K562 (cell line): ENCODE results near the gene TESMIN. TPM values are rescaled to one million over a fixed set of nuclear protein-coding genes. Genes with fewer than 3 reads are reported as not detected.

Experiments
- ATAC-seq: fragments of 200-7000 bp; cut with Tn5 transposase; 3 replicates; pipeline ENCODE4 v1.9.1; 2020; ENCODE audit warnings: moderate library complexity
- BruUV-seq: library from RNA; stranded (reverse); fragments of 400-500 nt; replicated peaks from 2 replicates; lab custom pipeline; 2021; lab: Mats Ljungman, UMichigan
- CTCF ChIA-PET: fragments of 300-600 bp; formaldehyde crosslinking; extraction: SDS; loops from one replicate; lab custom pipeline; 2021; ENCODE audit warnings: low intra/inter-chr PET ratio; lab: Yijun Ruan, JAX
- POLR2A ChIA-PET: fragments of 300-600, 350-650 bp; sonication (Branson Sonifier 250); formaldehyde crosslinking; extraction: SDS; loops from one replicate; lab custom pipeline; 2021; ENCODE audit warnings: antibody characterized with exemption, inconsistent platforms; lab: Yijun Ruan, JAX
- DNase-seq, 4 experiments: peaks; one replicate each; pipeline versions ENCODE4 v3.0.0 to v3.0.0-alpha.2; 2011 to 2018; ENCODE audit warnings: low spot score in 3 of 4, mixed read lengths in 3 of 4; ENCODE audit errors: extremely low read depth in 1 of 4
- FAIRE-seq: peaks from 2 replicates; lab custom pipeline; 2011; peaks lifted over from hg19 to GRCh38; lab: Jason Lieb, UNC
- H2AFZ ChIP-seq: 2 replicates; pipeline ENCODE4 v1.6.0; 2011; ENCODE audit warnings: low read depth, low read length, control low read depth, inconsistent platforms
- H3K27ac ChIP-seq: fragments of 200-600 bp; 3 replicates; pipeline ENCODE4 v1.8.0; 2011; ENCODE audit warnings: low read depth, mild to moderate bottlenecking, control low read depth, inconsistent platforms, low read length, moderate library complexity, mixed read lengths; ENCODE audit errors: extremely low read depth
- H3K27me3 ChIP-seq, 2 experiments: fragments of 300-600 bp in 1 of 2; 2 replicates in 1 of 2; 3 replicates in 1 of 2; pipeline versions ENCODE4 v1.6.0 to v1.8.0; 2011; ENCODE audit warnings: inconsistent platforms in 2 of 2, low read length in 2 of 2, mild to moderate bottlenecking in 1 of 2, mixed read lengths in 1 of 2, moderate library complexity in 1 of 2; ENCODE audit not compliant: control insufficient read depth in 2 of 2, insufficient read depth in 2 of 2
- H3K36me3 ChIP-seq: fragments of 300-600 bp; 3 replicates; pipeline ENCODE4 v1.8.0; 2011; ENCODE audit warnings: mild to moderate bottlenecking, low read length, inconsistent platforms; ENCODE audit not compliant: control insufficient read depth, insufficient read depth
- H3K4me1 ChIP-seq, 2 experiments: fragments of 200-600 bp in 1 of 2; replicated peaks in 1 of 2; 2 replicates in 1 of 2; 3 replicates in 1 of 2; pipeline versions ENCODE4 v1.5.1 to v1.8.0; 2011; ENCODE audit warnings: inconsistent platforms in 2 of 2, low read length in 2 of 2, mild to moderate bottlenecking in 1 of 2, mixed read lengths in 1 of 2, moderate library complexity in 1 of 2; ENCODE audit not compliant: control insufficient read depth in 2 of 2, insufficient read depth in 2 of 2
- H3K4me2 ChIP-seq: 2 replicates; pipeline ENCODE4 v1.6.1; 2011; ENCODE audit warnings: low read length, control low read depth, inconsistent platforms, mixed read lengths; ENCODE audit not compliant: insufficient read depth
- H3K4me3 ChIP-seq: fragments of 200-600 bp; sonication (generic), shearing (Covaris generic); 2 replicates; pipeline ENCODE4 v1.5.1; 2016; ENCODE audit warnings: control low read depth, inconsistent platforms
- H3K79me2 ChIP-seq: fragments of 200-600 bp; 3 replicates; pipeline ENCODE4 v1.8.0; 2011; ENCODE audit warnings: low read length, inconsistent platforms; ENCODE audit not compliant: control insufficient read depth, insufficient read depth
- H3K9ac ChIP-seq, 2 experiments: 2 replicates each; pipeline versions ENCODE4 v1.6.0 to v1.6.1; 2011; ENCODE audit warnings: low read depth in 2 of 2, low read length in 2 of 2, control low read depth in 1 of 2, inconsistent platforms in 1 of 2, mild to moderate bottlenecking in 1 of 2, mixed read lengths in 1 of 2; ENCODE audit not compliant: insufficient read depth in 1 of 2
- H3K9me1 ChIP-seq: one replicate; pipeline ENCODE4 v1.6.0; 2011; ENCODE audit warnings: inconsistent platforms, mild to moderate bottlenecking, low read length, moderate library complexity; ENCODE audit not compliant: control insufficient read depth, insufficient read depth
- H3K9me3 ChIP-seq: replicated peaks from 2 replicates; pipeline ENCODE4 v1.5.1; 2011; ENCODE audit warnings: low read depth, low read length, inconsistent platforms; ENCODE audit not compliant: control insufficient read depth, insufficient read depth
- H4K20me1 ChIP-seq: replicated peaks from 2 replicates; pipeline ENCODE4 v1.6.1; 2011; ENCODE audit warnings: low read length, inconsistent platforms, mixed read lengths; ENCODE audit not compliant: control insufficient read depth, insufficient read depth
- BDP1 ChIP-seq: IDR thresholded peaks from 3 replicates; pipeline ENCODE4 v1.6.1; 2011; ENCODE audit not compliant: insufficient read length, insufficient read depth
- CBX3 ChIP-seq, 2 experiments: IDR thresholded peaks; 1 replicate in 1 of 2; 2 replicates in 1 of 2; pipeline ENCODE4 v1.6.1; 2012; ENCODE audit warnings: inconsistent platforms in 2 of 2, low read length in 2 of 2, borderline replicate concordance in 1 of 2, control low read depth in 1 of 2
- DPF2 ChIP-seq: fragments of 450-650 bp; IDR thresholded peaks from 2 replicates; pipeline ENCODE4 v1.6.1; 2016
- EGR1 ChIP-seq: fragments of 450-650 bp; conservative IDR thresholded peaks from 2 replicates; pipeline ENCODE4 v1.6.1; 2017; ENCODE audit warnings: mild to moderate bottlenecking
- ETV1 ChIP-seq: fragments of 450-650 bp; conservative IDR thresholded peaks from 2 replicates; pipeline ENCODE4 v1.6.1; 2016; ENCODE audit warnings: missing genetic modification characterization, control low read depth, low read depth, missing compliant biosample characterization
- IRF1 ChIP-seq: sonication (generic); formaldehyde crosslinking; IDR thresholded peaks from 2 replicates; pipeline ENCODE4 v1.8.0; 2022; ENCODE audit warnings: missing genetic modification reagents, mild to moderate bottlenecking, borderline replicate concordance
- PATZ1 ChIP-seq: fragments of 250-450 bp; sonication (Bioruptor Pico); IDR thresholded peaks from 2 replicates; pipeline ENCODE4 v1.5.0; 2020; ENCODE audit warnings: mild to moderate bottlenecking, borderline replicate concordance
- PHB ChIP-seq: fragments of 250-450 bp; sonication (Bioruptor Pico); IDR thresholded peaks from 2 replicates; pipeline ENCODE4 v1.5.0; 2021
- TEAD1 ChIP-seq, 2 experiments: fragments of 450-650 bp in 1 of 2; sonication (generic) in 1 of 2; formaldehyde crosslinking; IDR thresholded peaks; 2 replicates each; pipeline versions ENCODE4 v1.4.0 to v1.8.0; 2020 to 2022; ENCODE audit warnings: mild to moderate bottlenecking in 2 of 2, missing genetic modification reagents in 1 of 2
- TGIF2 ChIP-seq: sonication (generic); formaldehyde crosslinking; IDR thresholded peaks from 2 replicates; pipeline ENCODE4 v1.8.1; 2022; ENCODE audit warnings: mild to moderate bottlenecking, missing genetic modification reagents, moderate library complexity
- ZNF586 ChIP-seq: fragments of 450-650 bp; formaldehyde crosslinking; conservative IDR thresholded peaks from 2 replicates; pipeline ENCODE4 v1.4.0; 2020; ENCODE audit warnings: mild to moderate bottlenecking, moderate library complexity
- ZSCAN32 ChIP-seq: fragments of 450-650 bp; formaldehyde crosslinking; IDR thresholded peaks from 2 replicates; pipeline ENCODE4 v1.4.0; 2020; ENCODE audit warnings: mild to moderate bottlenecking, moderate library complexity
- WGBS: fragments of 100-300 bp; shearing (Covaris generic); methylation state at CpG from one replicate; pipeline ENCODE4 v1.1.6; 2016; ENCODE audit warnings: low coverage, mixed read lengths; ENCODE audit not compliant: insufficient coverage; ENCODE audit errors: missing lambda C conversion rate; 5-methylcytosine and 5-hydroxymethylcytosine counted together
- in situ Hi-C: fragments of 300-500 bp; cut with MboI; formaldehyde crosslinking; loops from 4 replicates; pipeline ENCODE4 v1.15.0; 2018; ENCODE audit warnings: inconsistent platforms, mixed read lengths
- intact Hi-C: fragments of 100-400 bp; cut with micrococcal nuclease; formaldehyde crosslinking; loops from 2 replicates; pipeline ENCODE4 v1.14.2; 2022
- polyA plus RNA-seq, 8 experiments: library from polyadenylated mRNA; depleted of rRNA in 4 of 8; stranded (reverse) in 5 of 8; unstranded in 3 of 8; fragments of >200 nt; fragmentation: Nextera tagmentation in 2 of 8; fragmentation: Illumina TruSeq in 1 of 8; extraction: Ambion mirVana in 2 of 8; extraction: Trizol in 1 of 8; gene quantifications; 2 replicates each; pipeline versions ENCODE4 v1.2.1 to v1.2.3, GENCODE V29; 2011 to 2014; ENCODE audit warnings: inconsistent platforms in 1 of 8, missing spikeins in 1 of 8
- total RNA-seq, 7 experiments: library from RNA; depleted of rRNA in 6 of 7; stranded (reverse); fragments of >200 nt in 6 of 7; fragmentation: Illumina TruSeq in 2 of 7; extraction: Trizol in 2 of 7; gene quantifications; 2 replicates each; pipeline versions ENCODE4 v1.2.1 to v1.2.3, GENCODE V29; 2011 to 2021; ENCODE audit warnings: low replicate concordance in 1 of 7
- TF ChIP-seq, protein P1 (sequence below): fragments of 250-450 bp; sonication (Bioruptor Pico); IDR thresholded peaks from 2 replicates; pipeline ENCODE4 v1.5.0; 2022; ENCODE audit warnings: mild to moderate bottlenecking

The TESMIN gene
- total and polyA plus RNA-seq, 9 of the 15 experiments (the other 6 are each of a cell fraction or from before 2014, with no cell fraction given): 8.9 to 50.5 (median 15.0) TPM

DNA sequence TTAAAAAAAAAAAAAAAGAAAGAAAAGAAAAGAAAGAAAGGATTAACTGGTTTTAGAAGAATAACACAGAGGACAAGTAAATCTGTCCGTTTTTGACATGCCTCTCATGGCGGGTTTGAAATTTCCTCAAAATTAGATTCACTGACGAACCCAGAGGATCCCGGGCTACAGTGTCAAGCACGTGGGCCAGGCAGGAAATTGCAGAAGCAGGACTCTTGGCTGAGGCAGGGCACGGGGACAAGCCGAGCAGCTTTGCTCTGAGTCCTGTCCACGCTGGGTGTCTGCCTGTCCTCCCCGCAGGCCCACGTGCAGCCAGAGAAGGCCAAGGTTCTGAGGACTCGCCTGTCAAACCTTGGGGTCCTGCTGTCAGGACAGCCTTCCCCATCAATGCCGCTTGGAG lies 42.3 kb downstream of the TESMIN start (continued):
- no peak for TF ChIP-seq PHB (CRISPR knock-in tag)

- Histone ChIP-seq H3K9ac (no peak overlapping the region), H2AFZ (no peak overlapping the region), H3K9me3 (no peaks in the 10 kb centered on the region), H4K20me1 (no peaks in the 10 kb centered on the region), H3K4me1 (peaks cover 0 to 14% of the 10 kb centered on the region in 2 experiments; a peak in 1 of 5 replicates), H3K4me2 (no peak overlapping the region), H3K9me1 (no peaks in the 10 kb centered on the region), H3K27me3 (peaks cover 14 to 74% of the 10 kb centered on the region in 2 experiments), H3K36me3 (no peaks in the 10 kb centered on the region), H3K79me2 (no peaks in the 10 kb centered on the region), H3K27ac (no peak overlapping the region), H3K4me3 (no peak overlapping the region)
- CTCF ChIA-PET: no interaction called here
- in situ Hi-C loops: no loop called here
- TF ChIP-seq CBX3 (IDR thresholded peaks at IDR 0.05; ENCODE audit: borderline replicate concordance in 1 of 2, low read length in 2 of 2) (no peak), TEAD1 (CRISPR knock-in tag; IDR thresholded peaks at IDR 0.05) (no peak), EGR1 (no peak), DPF2 (no peak), PATZ1 (CRISPR knock-in tag) (no peak), ZSCAN32 (CRISPR knock-in tag) (no peak), TGIF2 (CRISPR knock-in tag) (no peak), ZNF586 (CRISPR knock-in tag) (no peak), ETV1 (no peak), BDP1 (no peak), IRF1 (no peak)
- TF ChIP-seq, protein P1, sequence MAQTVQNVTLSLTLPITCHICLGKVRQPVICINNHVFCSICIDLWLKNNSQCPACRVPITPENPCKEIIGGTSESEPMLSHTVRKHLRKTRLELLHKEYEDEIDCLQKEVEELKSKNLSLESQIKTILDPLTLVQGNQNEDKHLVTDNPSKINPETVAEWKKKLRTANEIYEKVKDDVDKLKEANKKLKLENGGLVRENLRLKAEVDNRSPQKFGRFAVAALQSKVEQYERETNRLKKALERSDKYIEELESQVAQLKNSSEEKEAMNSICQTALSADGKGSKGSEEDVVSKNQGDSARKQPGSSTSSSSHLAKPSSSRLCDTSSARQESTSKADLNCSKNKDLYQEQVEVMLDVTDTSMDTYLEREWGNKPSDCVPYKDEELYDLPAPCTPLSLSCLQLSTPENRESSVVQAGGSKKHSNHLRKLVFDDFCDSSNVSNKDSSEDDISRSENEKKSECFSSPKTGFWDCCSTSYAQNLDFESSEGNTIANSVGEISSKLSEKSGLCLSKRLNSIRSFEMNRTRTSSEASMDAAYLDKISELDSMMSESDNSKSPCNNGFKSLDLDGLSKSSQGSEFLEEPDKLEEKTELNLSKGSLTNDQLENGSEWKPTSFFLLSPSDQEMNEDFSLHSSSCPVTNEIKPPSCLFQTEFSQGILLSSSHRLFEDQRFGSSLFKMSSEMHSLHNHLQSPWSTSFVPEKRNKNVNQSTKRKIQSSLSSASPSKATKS (CRISPR knock-in tag): no peak
- ATAC-seq (no peak), FAIRE-seq (no peak), DNase-seq (no peak)
- intact Hi-C loops: no loop called here
- 16% methylated on average over 7 of the region's 7 CpGs for WGBS
- BruUV-seq: no TSS peak
- POLR2A ChIA-PET: no interaction called here
These were observed 43.8 kb downstream of the TESMIN start for GRCh38 chr11:68707527-68707926.
